ENCODE results near the gene VTI1A.
"Not testable (repeated sequence)": the region's sequence is repeated elsewhere in the genome, so short reads cannot be mapped to it uniquely, and the experiment has no call there.

Gene VTI1A

DNA sequence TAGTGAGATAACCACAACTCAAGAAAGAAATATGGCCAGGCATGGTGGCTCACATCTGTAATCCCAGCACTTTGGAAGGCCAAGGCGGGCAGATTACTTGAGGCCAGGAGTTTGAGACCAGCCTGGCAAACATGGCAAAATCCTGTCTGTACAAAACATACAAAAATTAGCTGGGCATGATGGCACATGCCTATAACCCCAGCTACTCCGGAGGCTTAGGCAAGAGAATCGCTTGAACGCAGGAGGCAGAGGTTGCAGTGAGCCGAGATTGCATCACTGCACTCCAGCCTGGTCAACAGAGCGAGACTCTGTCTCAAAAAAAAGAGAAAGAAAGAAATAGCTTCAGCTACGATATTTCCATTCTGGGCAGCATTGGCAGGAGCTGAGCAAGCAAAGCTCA lies 143.8 kb downstream of the VTI1A start:
- DNase-seq = not testable (repeated sequence)

DNA sequence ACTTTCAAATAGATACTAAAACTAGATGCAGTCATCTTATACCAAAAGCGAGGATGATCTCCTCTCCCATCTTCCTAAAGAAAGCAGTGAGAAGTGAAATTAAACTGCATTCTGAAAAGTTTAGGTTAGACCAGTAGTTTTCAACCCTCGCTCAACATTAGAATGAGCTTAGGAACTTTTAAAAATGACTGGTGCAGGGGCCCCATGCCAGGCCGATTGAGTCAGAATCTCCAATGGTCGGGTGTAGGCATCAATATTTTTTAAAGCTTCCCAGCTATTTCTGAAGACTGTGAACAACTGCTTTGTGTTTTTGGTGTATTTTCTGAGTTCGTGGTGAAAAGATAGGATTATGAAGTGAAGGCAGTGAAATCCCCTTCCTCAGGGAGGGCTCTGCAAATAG lies 146.0 kb downstream of the VTI1A start:
- DNase-seq = no peak

DNA sequence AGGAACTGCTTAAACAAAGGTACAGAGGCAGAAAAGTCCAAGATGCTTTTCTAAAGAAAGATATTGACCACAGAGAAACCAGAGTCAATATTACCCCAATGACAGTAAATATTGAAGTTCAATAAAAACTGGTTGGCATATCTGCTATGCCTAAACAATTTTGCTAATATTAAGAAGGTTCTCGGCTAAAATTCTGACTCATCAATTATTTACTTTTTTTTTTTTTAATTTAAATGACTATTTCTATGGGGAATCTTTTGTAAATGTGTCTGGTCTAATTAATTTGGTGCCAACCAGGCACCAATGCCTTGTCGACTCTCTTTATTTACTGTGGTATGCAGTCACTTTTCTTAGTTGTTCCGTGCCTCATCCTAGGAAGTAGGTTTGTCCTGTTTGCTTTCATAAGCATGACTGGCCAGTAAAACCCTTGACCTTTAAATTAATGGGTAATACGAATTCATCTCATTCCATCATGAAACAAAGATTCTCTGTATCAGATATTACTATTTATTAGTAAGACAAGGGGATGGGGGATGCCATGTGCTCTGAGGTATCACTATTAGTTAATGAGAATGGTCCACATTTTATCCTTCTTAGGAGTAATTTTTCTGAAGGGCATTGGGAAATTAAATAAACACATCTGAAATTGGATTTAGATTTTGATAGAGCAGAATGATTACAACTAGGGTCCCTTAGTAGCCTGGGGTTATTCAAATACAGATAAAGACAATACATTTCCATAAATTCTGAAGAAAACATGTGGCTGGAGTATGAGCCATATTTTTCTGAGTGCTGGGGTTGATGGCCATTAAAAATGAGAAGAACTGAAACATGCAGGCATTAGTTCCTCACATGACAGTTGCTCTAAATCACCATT lies 154.4 kb downstream of the VTI1A start:
- no peak for DNase-seq

DNA sequence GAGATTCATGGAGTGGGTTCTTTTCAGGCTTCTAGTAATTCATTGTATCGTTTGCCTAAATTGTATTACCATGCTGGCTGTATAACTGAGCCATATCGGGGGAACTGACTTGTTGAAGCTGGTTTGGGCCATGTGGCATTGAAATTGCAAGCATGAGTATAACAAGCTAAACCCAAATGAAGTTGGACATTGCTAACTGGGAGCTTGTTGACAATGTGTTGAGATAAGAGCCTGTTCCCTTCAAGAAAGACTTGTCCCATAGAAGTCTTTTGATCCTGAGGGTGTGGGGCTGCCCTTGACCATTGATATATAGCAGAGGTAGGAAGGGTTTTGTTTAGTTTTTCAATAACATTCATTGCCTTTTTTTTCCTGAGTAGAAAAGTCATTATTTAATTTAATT lies 156.0 kb downstream of the VTI1A start:
- no peak for DNase-seq

DNA sequence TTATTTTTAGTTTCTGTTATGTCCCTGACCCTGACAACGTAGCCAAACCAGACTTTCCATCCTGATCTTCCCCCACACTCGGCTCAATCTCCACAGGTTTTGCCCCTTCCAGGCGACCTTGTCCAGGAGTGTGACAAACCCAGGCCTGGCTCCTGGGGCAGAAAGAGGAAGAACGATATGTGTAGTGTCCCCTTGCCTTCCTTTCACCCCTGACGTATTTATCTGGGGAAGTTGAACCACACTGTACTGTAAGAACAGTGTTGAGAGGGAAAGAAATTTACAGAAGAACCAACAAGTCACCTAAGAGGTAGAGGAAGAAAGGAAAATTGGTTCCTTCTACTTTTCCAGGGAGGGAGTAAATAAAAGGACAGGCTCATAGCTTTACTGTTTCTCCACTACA lies 158.0 kb downstream of the VTI1A start:
- no peak for DNase-seq

DNA sequence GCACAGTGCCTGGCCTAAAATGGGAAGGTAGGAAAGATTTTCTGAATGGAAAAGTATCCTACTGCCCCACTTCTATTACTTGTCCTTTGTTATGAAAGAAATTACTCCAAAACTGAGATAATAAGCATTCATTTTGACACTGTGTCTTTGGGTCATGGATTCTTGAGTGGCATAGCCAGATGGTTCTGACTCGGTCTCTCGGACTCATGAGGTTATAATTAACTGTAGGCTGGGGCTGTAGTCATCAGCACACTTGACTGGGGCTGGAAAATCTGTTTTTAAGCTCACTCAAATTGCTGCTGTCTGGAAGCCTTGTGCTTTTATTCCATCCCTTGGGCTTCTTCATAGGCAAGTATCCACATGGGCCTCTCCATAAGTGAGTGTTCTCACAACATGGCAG lies 160.5 kb downstream of the VTI1A start:
- no peak for DNase-seq

DNA sequence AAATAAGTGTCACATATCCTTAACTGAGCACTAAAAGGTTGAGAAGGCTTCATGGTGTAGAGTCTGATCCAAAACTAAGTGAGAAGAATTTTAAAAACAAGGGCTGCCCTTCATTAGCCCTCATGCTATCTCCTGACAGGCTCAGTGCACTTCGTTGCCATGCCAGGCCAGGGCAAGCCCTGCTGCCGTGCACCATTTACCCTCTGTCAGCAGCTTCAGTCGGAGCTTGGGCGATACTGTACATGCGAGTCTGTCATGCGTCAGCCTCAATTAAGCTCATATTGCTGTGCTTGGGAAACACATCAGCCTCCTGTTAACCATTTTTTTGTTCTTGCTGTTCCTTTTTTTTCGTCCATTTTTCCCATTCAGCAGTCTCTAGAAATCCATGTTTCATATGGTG lies 166.6 kb downstream of the VTI1A start:
- DNase-seq = no peak

DNA sequence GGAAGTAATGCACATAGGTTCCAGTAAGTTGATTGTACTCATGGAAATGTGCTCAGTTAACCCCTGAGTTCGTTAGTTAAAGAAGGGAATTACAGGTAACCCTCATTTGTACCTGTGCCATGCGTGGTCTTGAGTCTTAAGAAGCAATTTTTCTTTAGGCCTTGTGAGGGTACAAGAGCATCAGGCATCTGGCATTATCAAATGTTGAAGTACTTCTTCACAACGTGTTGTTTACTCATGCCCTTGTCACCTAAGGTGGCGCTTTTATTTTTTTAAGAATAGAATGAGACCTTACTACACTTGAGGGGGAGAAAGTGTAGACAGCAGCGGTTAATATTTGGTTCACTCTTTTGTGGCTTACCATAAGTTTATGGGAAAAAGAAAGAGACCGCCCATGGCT lies 167.1 kb downstream of the VTI1A start:
- DNase-seq = no peak

DNA sequence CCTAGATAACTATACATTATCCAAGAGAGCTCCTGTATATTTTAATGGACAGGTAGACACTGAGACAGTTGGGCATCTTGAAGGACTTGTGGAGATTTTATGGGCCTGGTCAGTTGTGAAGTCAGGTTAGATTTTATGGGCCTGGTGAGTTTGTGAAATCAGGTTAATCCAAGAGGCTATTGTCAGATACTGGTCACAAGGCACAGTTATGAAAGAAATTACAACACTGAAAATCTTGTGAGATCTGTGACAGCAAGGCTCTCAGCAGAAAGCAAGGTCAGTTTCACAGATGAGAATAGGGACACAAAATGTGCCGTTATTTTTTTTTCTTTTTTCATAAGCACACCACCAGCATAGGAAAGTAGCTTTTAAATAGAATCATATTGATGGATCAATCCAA lies 167.6 kb downstream of the VTI1A start:
- DNase-seq = no peak

DNA sequence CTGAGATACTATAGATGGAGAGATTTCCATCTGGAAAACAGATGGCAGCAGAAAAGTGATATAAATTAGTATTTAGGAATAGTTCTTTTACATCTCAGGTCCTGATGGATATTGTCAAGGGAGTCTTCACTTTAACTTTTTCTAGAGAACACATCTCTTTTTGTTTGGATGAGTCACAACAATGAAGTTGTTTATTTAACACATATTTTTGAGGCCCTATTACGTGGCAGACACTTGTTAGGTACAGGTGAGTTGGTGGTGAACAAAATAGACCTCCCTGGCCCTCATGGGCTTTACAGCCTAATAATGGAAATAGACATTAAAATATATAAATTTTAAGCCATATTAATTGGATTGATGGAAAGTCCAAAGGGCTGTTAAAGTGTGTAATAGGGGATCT lies 168.3 kb downstream of the VTI1A start:
- DNase-seq = no peak

DNA sequence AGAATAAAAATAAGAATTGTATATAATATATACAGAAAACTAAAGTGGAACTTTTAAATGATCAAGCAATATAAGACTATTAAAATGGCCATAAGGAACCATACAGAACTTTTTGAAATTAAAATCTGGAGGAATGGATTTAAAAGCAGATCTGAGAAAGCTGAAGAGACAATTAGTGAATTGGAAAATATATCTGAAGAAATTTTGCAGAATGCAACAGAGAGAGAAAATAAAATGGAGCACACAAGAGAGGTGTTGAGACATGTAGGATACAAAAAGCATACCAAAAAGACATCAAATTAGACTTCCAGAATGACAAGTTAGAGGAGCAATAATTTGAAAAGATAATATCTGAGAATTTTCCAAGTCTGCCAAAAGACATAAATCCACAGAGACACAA lies 169.6 kb downstream of the VTI1A start:
- DNase-seq = no peak

DNA sequence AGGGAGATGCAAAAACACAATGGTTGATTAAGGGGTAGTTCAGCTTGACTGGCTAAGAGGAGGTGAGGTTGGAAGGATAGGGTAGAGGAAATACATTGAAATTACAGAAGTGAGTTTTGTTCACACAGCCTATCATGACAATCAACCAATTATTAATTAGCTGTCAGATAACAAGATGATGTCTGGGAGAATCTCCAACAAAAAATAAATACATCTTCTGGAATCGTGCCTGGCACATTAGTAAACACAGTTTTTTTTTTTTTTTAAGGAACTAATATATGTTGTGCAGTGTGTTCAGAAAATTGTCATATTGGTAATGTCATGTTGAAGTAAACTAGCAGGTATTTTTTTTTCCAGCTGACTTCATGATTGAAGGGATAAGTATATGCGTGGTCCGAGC lies 171.8 kb downstream of the VTI1A start:
- no peak for DNase-seq

DNA sequence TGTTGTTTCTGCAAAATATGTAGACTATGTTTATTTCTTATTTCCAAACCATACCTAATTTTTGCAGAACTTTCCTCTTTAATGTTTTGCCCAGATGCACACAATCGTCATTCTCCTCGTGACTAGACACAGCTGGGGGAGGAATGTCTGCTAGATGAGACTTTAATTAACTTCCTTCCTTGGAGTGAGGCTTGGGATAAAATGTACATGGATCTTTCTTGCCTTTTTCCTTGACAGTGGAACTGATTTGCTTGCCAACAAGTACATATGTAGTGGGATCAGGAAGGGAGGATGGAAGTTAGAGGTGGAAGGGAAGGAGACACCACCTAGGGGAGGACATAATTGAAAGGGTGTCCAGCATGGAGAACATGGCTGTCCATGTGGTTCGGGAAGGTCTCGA lies 172.5 kb downstream of the VTI1A start:
- DNase-seq = no peak

DNA sequence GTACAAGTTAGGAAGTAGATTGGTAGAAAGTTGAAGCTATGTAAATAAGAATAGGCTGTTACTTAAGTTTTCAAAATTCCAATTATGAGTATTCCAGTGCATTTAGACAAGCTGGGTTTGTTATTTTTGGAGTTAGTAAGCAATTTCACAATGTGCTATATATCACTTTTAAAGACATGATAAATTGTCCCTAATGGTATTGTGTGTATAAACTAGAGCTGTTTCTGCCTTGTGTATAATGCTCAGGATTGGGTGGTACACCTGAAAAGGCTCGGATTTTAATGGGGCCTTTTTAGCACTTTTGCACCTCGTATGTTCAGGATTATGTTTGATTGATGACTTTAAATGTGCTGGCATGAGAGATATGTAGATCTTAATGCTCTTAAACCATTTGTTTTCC lies 175.8 kb downstream of the VTI1A start:
- DNase-seq = no peak

DNA sequence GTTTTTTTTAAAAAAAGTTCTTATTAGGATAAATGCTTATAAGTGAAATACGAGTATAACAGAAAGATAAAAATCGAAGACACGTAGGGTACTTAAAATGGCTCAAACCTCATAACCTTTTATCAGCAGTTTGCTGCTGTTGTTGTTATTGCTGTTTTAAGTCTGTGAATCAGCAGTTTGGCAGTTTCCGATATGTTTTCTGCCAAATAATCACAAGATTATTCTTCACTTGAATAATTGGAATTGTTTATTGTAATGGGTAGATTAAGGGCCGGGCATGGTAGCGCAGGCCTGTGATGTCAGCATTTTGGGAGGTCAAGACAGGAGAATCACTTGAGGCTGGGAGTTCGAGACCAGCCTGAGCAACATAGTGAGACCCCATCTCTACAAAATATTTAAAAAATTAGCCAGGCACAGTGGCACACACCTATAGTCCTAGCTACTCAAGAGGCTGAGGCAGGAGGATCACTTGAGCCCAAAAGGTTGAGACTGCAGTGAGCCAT lies 177.6 kb downstream of the VTI1A start:
- no peak for DNase-seq

DNA sequence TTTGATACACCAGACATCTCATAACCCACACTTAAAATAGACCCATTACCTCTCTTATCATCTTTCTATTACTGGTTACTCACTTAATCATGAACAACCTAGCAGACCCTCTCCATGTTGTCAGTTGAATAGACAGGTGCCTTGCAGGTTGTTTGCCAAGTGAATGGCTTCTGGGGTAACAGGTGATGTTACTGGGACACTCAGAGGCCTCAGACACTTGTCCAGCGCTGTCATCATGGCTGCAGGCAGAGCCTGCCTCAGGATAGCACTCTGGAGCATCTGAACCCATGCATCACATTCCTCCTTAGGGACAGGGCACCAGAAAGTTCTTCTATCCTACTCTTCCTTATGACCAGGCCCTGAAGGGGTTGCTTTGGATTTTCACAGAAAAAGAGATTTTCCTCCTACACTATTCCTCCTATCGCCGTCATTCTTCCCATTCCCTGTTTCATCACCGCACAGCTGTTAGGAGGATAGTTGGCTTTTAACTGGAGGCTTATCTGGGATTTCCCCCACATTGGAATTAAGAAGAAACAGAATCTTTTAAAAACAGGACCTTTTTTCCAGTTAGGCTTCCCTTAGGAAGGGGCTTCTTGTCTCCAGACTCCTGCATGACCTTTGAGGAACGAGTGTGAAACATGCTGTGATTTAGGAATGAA lies 182.1 kb downstream of the VTI1A start:
- no peak for DNase-seq

DNA sequence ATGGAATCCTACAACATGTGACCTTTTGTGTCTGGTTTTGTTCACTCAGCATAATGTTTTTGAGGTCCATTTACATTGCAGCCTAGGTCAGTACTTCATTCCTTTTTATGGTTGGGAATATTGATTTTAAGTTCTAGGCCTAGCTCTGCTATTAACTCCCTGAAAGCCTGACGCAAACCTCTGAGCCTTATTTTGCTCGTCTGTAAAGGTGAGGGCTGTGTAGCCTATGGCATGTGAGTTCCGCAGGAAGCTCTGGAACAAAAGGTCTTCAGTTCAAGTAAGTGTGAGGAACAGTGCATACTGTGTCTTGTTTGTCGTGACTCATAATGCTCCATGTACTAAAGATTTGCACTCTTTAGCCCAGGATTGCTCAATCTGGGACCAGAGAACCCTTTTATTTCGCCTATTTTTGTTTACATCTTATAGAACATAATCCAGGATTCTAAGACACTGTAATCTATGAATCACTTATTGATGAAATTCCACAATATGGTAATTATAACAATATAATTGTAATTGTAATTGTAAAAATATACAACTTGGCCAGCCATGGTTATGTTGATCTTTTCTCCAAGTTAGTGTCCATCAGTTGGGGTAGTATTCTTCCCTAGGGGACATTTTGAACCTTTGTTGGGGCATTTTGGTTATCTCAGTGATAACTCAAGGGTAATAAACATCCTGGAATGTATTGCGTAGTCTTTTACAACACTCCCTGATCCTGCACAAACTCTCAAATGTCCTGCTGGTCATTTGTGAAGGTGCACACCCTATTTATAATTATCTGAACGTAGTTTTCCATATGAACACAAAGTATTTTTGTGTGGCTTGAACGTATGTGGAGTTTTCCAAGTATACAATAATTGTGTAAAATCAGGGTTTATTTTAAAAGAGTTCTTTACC lies 184.7 kb downstream of the VTI1A start:
- DNase-seq = no peak

DNA sequence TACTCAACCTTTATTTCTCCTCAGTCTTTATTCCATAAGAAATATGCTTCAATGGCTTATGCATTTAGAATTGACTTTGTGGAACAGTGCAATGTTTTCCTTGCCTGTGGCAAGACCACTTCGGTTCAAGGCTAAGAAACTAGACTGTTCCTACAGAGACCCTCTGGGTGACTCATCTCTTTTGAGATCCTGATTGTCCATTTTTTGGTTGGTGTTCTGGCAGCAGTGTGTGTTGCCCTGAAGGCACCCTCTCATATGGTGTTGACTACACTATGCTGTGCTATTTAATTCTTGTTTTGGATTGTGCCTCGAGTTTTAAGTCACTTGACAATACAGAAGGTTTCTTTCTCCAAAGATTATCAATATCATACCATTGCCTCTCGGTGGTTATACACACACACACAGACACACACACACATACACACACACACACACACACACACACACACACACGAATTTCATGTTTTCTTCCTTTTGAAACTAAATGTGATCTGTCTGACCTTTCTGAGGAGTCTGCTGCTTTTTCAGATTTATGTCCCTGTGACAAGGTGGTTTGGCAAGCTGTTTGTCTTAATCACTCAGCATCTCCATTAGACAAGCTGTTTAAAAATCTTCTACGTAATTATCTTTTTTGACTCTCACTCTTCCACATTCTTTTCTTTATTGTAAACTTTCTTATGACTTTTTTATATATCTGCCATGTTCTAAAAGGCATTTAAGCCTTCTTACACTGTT lies 187.2 kb downstream of the VTI1A start:
- DNase-seq = no peak

DNA sequence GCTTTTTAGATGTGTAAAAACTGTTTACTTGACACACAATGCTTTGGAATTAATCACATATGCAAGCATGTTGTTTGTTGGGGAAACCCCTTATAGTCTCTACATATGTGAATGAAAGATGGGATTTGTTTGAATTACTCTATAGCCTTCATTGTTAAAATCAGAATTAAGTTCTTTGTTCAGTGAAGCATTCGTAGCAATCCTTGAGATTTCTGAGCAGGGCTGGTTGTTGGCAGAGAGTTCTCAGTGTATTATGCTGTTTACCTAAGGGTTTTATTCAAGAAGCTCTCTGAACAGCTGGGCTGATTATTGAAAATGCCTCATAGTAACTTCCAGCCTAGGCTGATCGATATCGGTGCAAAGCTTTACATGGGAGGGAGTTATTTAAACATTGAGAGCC lies 190.9 kb downstream of the VTI1A start:
- DNase-seq = no peak

DNA sequence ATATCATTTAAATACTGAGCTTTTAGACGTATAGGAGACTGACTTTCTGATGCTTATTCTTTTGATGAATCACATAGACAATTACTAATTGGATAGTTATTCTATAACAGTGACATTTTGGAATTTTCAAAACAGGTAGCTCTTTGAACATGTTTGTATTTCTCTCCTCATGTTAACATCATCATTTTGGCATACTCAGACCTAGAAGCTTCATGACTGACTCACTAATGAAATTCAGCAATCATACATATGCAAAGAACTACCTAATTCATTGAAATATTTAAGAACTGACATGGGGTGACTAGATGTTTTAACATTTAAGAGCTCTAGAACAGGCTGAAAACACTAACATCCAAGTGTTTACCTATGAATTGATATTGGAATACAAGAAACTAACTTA lies 192.3 kb downstream of the VTI1A start:
- DNase-seq = no peak

DNA sequence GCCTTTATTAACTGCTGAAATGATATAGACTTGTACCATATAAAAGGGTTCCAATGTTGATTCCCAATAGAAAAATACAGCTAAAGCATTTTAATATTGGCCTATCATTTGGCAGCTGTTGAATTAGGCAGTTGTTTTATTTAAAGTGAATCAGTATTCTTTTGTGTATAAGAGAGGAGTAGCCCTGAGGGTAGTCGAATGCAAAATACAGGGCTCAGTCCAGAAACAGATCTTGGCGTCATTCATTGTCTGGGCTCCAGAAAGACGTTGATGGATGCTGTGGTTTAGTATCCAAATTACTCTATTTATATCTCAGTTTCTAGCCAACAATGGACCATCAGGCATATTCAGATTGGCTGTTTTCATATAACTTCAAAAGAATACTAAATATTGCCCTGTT lies 193.6 kb downstream of the VTI1A start:
- no peak for DNase-seq

DNA sequence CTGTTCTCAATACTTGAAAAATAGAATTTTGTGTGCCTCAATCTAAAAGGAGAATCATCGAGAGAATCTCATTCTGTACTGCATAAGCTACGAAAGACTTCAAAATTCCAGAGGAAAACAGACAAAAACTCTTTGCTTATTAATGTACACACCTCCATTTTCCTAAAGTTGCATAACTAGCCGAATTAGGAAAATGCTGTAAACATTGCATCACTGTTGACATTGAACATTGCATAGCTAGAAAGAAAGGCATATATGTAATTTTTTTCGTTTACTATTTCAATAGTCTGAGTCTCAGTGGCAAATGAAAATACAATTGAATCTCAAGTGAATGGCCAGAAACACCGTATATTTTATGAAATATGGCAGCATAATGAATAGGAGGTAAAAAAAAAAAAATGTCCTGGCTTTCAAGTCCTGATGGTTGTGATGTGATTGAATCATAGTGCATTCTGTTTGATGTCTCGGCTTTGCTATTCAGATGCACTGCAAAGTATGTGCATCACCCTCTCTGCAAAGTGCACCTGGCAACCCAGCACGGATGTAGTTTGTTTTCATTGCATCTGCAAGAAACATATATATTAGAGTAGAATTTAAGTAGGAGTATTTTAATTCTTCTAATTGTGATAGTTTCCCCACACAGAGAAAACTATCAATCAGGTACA lies 196.7 kb downstream of the VTI1A start:
- DNase-seq = no peak

Data from NK-92 treated with Interleukin-12 subunit alpha and Interleukin-12 subunit beta, amount 100 ng/mL, for 24 hours (cell line).